CD4-positive, alpha-beta T cell treated with Interferon gamma for 1 hour (primary cell): ENCODE measurements around the gene CHST4.
"Not testable (repeated sequence)": the region's sequence is repeated elsewhere in the genome, so short reads cannot be mapped to it uniquely, and the experiment has no call there.

ENCODE experiments used
- DNase-seq: peaks from one replicate; pipeline ENCODE4 v3.0.0-alpha.2; 2020

The CHST4 gene

DNA sequence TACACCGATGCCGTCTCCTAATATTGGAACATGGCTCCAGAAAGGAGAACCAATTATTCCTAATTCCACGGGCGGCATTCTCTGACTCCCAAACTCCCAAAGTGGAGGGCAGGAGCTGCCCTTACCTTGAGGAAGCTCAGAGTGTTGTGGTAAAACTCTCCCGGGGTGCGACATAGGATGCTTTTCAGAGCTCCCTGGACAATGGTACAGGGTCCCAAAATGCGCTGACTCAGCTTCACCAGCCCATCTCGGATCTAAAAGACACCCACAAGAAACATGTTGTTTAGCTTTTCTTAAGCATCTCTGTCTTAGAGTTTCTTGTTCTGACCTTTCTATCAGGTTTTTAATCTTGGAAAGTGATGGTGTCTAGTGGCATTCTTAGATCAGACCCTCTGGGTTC lies 43.9 kb downstream of the CHST4 start:
- DNase-seq, result no peak

GRCh38 chr16:71572497-71573116 lies 46.4 kb downstream of the CHST4 start:
- no peak for DNase-seq

DNA sequence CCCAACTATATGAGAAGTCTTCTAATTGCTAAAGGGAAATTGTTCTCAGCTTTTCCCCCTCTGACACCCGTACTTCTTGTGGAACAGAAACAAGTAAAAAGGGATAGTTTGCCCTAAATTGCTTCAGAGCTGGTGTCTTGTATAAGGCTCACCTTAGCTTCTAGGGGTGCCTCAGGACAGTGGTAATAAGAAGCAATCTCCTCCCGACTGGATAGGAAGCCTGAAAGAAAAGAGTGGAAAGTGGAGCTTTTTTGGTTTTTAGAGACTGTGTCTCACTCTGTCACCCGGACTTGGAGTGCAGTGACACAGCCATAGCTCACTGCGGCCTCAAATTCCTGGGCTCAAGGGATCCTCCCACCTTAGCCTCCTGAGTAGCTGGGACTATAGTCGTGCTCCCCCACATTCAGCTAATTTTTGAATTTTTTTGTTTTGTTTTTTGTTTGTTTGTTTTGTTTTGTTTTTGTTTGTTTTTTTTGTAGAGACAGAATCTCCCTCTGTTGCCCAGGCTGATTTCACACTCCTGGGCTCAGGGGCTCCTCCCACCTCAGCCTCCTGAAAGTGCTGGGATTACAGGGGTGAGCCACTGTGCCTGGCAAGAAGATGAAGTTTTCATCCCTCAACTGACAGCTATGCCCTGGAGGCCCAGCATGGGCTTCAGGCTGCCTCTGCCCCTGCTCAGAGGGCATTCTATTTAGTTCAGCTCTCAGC lies 47.3 kb downstream of the CHST4 start:
- DNase-seq, result no peak

GRCh38 chr16:71574702-71575101 lies 48.5 kb downstream of the CHST4 start:
- DNase-seq, result no peak

- no peak for DNase-seq
Measured at GRCh38 chr16:71576971-71577370, 50.7 kb downstream of the CHST4 start, which contains the start of gene TAT. TSS of gene TAT (minus strand) at chr16:71577092. CDS start at chr16:71576415, 677 bp downstream.

GRCh38 chr16:71582553-71582848 lies 56.3 kb downstream of the CHST4 start:
- not testable (repeated sequence) for DNase-seq

DNA sequence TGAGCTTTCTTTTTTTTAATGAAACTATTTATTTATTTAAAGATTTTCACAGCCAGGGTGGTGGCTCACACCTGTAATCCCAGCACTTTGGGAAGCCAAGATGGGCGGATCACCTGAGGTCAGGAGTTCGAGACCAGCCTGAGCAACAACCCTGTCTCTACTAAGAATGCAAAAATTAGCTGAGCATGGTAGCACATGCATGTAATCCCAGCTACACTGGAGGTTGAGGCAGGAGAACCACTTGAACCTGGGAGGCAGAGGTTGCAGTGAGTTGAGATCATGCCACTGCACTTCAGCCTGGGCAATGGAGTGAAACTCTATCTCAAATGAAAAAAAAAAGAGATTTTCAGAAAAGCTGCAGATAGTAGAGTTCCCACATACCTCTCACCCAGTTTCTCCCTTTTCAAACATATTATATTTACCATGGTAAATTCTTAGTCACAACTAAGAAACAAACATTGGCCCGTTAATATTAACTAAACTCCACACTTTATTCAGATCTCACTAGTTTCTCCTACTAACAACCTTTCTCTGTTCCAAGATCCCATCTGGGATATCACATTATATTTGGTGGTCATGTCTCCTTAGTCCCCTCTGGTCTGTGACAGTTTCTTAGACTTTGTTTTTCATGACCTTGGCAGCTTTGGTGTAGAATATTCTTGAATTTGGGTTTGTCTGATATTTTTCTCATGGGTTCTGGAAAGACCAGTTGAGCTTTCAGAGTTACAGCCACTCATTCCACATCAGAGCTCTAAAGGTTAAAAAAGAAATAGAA lies 58.5 kb downstream of the CHST4 start:
- DNase-seq, result no peak

DNA sequence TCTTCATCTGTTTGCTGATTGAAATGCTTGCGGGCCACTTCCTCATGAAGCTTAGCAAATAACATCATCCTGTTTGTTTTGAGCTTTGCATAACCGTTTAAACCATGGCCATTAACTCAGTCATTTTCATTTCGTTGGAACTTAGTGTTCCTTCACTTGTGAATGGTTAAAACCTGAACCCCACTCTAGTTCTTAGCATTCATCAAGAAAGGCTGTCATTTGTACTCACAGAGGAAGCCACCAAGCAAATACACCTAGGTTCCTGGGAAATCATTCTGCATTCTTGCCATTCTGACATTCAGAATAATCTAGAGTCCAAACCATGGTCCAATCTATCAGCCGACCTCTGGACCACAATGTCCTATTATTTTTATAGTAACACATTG lies 59.1 kb downstream of the CHST4 start:
- DNase-seq, result no peak
